ENCODE data around the gene VPS41.
A peak's percentile ranks its signal among the peaks of the same experiment; 100 is the strongest.

The VPS41 gene

GRCh38 chr7:38902449-38902848 is 6.5 kb downstream of the VPS41 start:
- ChIA-PET POLR2A (ENCODE audit: low non-redundant PET) (no interaction called here), CTCF (no interaction called here)
- DNase-seq (ENCODE audit: low spot score) = no peak
- H3K27ac ChIP-seq = no peak overlapping the region
- TF ChIP-seq CTCF (conservative IDR thresholded peaks at IDR 0.05; ENCODE audit: low read depth) = no peak

GRCh38 chr7:38893061-38893460 is 15.9 kb downstream of the VPS41 start:
- CTCF ChIA-PET = interaction anchor here (0.6 kb wide), 1 partner anchor 63 kb away, joined by 4 read pairs; no protein-coding TSS in a partner anchor
- POLR2A ChIA-PET (ENCODE audit: low non-redundant PET) = no interaction called here
- DNase-seq (ENCODE audit: low spot score) = peak; percentile 59
- TF ChIP-seq CTCF (conservative IDR thresholded peaks at IDR 0.05; ENCODE audit: low read depth) = no peak
- H3K27ac ChIP-seq = no peak overlapping the region

- no peak overlapping the region for H3K27ac ChIP-seq
- no peak for DNase-seq (ENCODE audit: low spot score)
- ChIA-PET POLR2A (ENCODE audit: low non-redundant PET) (no interaction called here), CTCF (interaction anchor here (0.6 to 0.7 kb wide), 4 partner anchors 74 to 1058 kb away, joined by 3 to 5 read pairs (median 4); no protein-coding TSS in a partner anchor)
- TF ChIP-seq CTCF (conservative IDR thresholded peaks at IDR 0.05; ENCODE audit: low read depth) = no peak
Observed at GRCh38 chr7:38890597-38890996, 18.4 kb downstream of the VPS41 start.

GRCh38 chr7:38889872-38890432 is 19.0 kb downstream of the VPS41 start:
- ChIA-PET CTCF (interaction anchor here (0.6 kb wide), 1 partner anchor 603 kb away, joined by 5 read pairs; no protein-coding TSS in a partner anchor), POLR2A (ENCODE audit: low non-redundant PET) (no interaction called here)
- TF ChIP-seq CTCF (conservative IDR thresholded peaks at IDR 0.05; ENCODE audit: low read depth) = peak; percentile 23; the same call in 1 of the 2 replicates
- DNase-seq (ENCODE audit: low spot score) = no peak
- no peak overlapping the region for H3K27ac ChIP-seq

GRCh38 chr7:38889079-38889478 is 19.9 kb downstream of the VPS41 start:
- ChIA-PET POLR2A (ENCODE audit: low non-redundant PET) (no interaction called here), CTCF (interaction anchor here (0.7 kb wide), 1 partner anchor 536 kb away, joined by 3 read pairs; no protein-coding TSS in a partner anchor)
- TF ChIP-seq CTCF (conservative IDR thresholded peaks at IDR 0.05; ENCODE audit: low read depth) = no peak
- no peak for DNase-seq (ENCODE audit: low spot score)
- no peak overlapping the region for H3K27ac ChIP-seq

- DNase-seq (ENCODE audit: low spot score) = no peak
- TF ChIP-seq CTCF (conservative IDR thresholded peaks at IDR 0.05; ENCODE audit: low read depth) = no peak
- ChIA-PET POLR2A (ENCODE audit: low non-redundant PET) (no interaction called here), CTCF (no interaction called here)
- no peak overlapping the region for H3K27ac ChIP-seq
Observed at GRCh38 chr7:38886265-38886664, 22.7 kb downstream of the VPS41 start.

Data from RWPE1 (cell line).